WTC11 (cell line): Measurements from ENCODE around the gene USP20. TPM values are rescaled to one million over a fixed set of nuclear protein-coding genes. Genes with fewer than 3 reads are reported as not detected.

ENCODE experiments used
- ATAC-seq: fragments of 200-7000 bp; cut with Tn5 transposase; 2 replicates; pipeline ENCODE4 v1.10.0; 2021; ENCODE audit warnings: mild to moderate bottlenecking, moderate library complexity
- CTCF ChIA-PET: fragments of 300-600 bp; sonication (Branson Sonifier 250); formaldehyde crosslinking; loops from one replicate; lab custom pipeline; 2021; ENCODE audit warnings: antibody characterized with exemption; lab: Charles Lee
- POLR2A ChIA-PET: fragments of 350-600 bp; sonication (Branson Sonifier 250); formaldehyde crosslinking; loops from one replicate; lab custom pipeline; 2021; ENCODE audit warnings: antibody characterized with exemption; lab: Charles Lee
- DNase-seq: peaks from one replicate; pipeline ENCODE4 v3.0.0; 2021; ENCODE audit warnings: low spot score
- H3K27ac Mint-ChIP-seq: 2 replicates; pipeline ENCODE4 v1.8.0; 2021; ENCODE audit warnings: mixed read lengths
- H3K27me3 Mint-ChIP-seq: 2 replicates; pipeline ENCODE4 v1.8.0; 2021; ENCODE audit warnings: low read depth, mild to moderate bottlenecking, moderate library complexity, mixed read lengths
- H3K36me3 Mint-ChIP-seq: 2 replicates; pipeline ENCODE4 v1.8.0; 2021; ENCODE audit warnings: mixed read lengths
- H3K4me1 Mint-ChIP-seq: 2 replicates; pipeline ENCODE4 v1.8.0; 2022; ENCODE audit warnings: mixed read lengths
- H3K4me3 Mint-ChIP-seq: 2 replicates; pipeline ENCODE4 v1.8.0; 2021; ENCODE audit warnings: mild to moderate bottlenecking, moderate library complexity, mixed read lengths
- H3K9me3 Mint-ChIP-seq: 2 replicates; pipeline ENCODE4 v1.8.0; 2021; ENCODE audit warnings: mixed read lengths
- ATF3 ChIP-seq: sonication (generic); formaldehyde crosslinking; conservative IDR thresholded peaks from 2 replicates; pipeline ENCODE4 v1.8.1; 2022; ENCODE audit warnings: mild to moderate bottlenecking, missing genetic modification reagents
- ATF6 ChIP-seq: sonication (generic); formaldehyde crosslinking; IDR thresholded peaks from 2 replicates; pipeline ENCODE4 v1.8.1; 2023; ENCODE audit warnings: mild to moderate bottlenecking, missing genetic modification reagents
- CDX4 ChIP-seq: fragments of 250-450 bp; sonication (Bioruptor Pico); IDR thresholded peaks from 2 replicates; pipeline ENCODE4 v1.9.0; 2021; ENCODE audit warnings: moderate library complexity, mild to moderate bottlenecking, inconsistent platforms, borderline replicate concordance
- CREB1 ChIP-seq: sonication (generic); formaldehyde crosslinking; IDR thresholded peaks from 2 replicates; pipeline ENCODE4 v1.8.0; 2023; ENCODE audit warnings: mild to moderate bottlenecking, missing genetic modification reagents
- CTCF ChIP-seq: fragments of 200-600 bp; IDR thresholded peaks from 2 replicates; pipeline ENCODE4 v1.8.0; 2022; ENCODE audit warnings: antibody characterized with exemption
- ETV6 ChIP-seq: sonication (generic); formaldehyde crosslinking; IDR thresholded peaks from 2 replicates; pipeline ENCODE4 v1.8.1; 2022; ENCODE audit warnings: mild to moderate bottlenecking, missing genetic modification reagents
- FOXK1 ChIP-seq: sonication (generic); formaldehyde crosslinking; IDR thresholded peaks from 2 replicates; pipeline ENCODE4 v1.8.0; 2022; ENCODE audit warnings: mild to moderate bottlenecking, moderate library complexity, missing genetic modification reagents
- GRHL2 ChIP-seq: fragments of 250-450 bp; sonication (Bioruptor Pico); IDR thresholded peaks from 2 replicates; pipeline ENCODE4 v1.8.0; 2022; ENCODE audit warnings: mild to moderate bottlenecking, moderate library complexity; ENCODE audit not compliant: insufficient replicate concordance, severe bottlenecking
- HMGXB4 ChIP-seq: sonication (generic); formaldehyde crosslinking; IDR thresholded peaks from 2 replicates; pipeline ENCODE4 v1.8.1; 2023; ENCODE audit warnings: mild to moderate bottlenecking, moderate library complexity, missing genetic modification reagents
- NFE2L1 ChIP-seq: sonication (generic); formaldehyde crosslinking; IDR thresholded peaks from 2 replicates; pipeline ENCODE4 v1.8.1; 2023; ENCODE audit warnings: missing genetic modification reagents
- NFYB ChIP-seq: sonication (generic); formaldehyde crosslinking; conservative IDR thresholded peaks from 2 replicates; pipeline ENCODE4 v1.8.0; 2022; ENCODE audit warnings: low read depth, missing genetic modification reagents
- RORB ChIP-seq: fragments of 250-450 bp; sonication (Bioruptor Pico); IDR thresholded peaks from 2 replicates; pipeline ENCODE4 v1.9.0; 2021; ENCODE audit warnings: mild to moderate bottlenecking
- STAT6 ChIP-seq: sonication (generic); formaldehyde crosslinking; conservative IDR thresholded peaks from 2 replicates; pipeline ENCODE4 v1.8.1; 2023; ENCODE audit warnings: mild to moderate bottlenecking, low read depth, missing genetic modification reagents, moderate library complexity
- USF1 ChIP-seq: sonication (generic); formaldehyde crosslinking; IDR thresholded peaks from 2 replicates; pipeline ENCODE4 v1.8.0; 2022; ENCODE audit warnings: mild to moderate bottlenecking, missing genetic modification reagents
- USF2 ChIP-seq: sonication (generic); formaldehyde crosslinking; IDR thresholded peaks from 2 replicates; pipeline ENCODE4 v1.8.1; 2023; ENCODE audit warnings: mild to moderate bottlenecking, missing genetic modification reagents, moderate library complexity
- ZBTB43 ChIP-seq: sonication (generic); formaldehyde crosslinking; IDR thresholded peaks from 2 replicates; pipeline ENCODE4 v1.8.1; 2023; ENCODE audit warnings: mild to moderate bottlenecking, missing genetic modification reagents
- ZNF121 ChIP-seq: sonication (generic); formaldehyde crosslinking; IDR thresholded peaks from 2 replicates; pipeline ENCODE4 v1.8.0; 2023; ENCODE audit warnings: missing genetic modification reagents
- ZNF263 ChIP-seq: sonication (generic); formaldehyde crosslinking; IDR thresholded peaks from 2 replicates; pipeline ENCODE4 v1.8.1; 2022; ENCODE audit warnings: low read depth, mild to moderate bottlenecking, moderate library complexity, missing genetic modification reagents
- ZNF416 ChIP-seq: fragments of 250-450 bp; sonication (Bioruptor Pico); IDR thresholded peaks from 2 replicates; pipeline ENCODE4 v1.9.0; 2021; ENCODE audit warnings: mild to moderate bottlenecking, inconsistent platforms
- ZNF423 ChIP-seq: fragments of 250-450 bp; sonication (Bioruptor Pico); IDR thresholded peaks from 2 replicates; pipeline ENCODE4 v2.1.2; 2022; ENCODE audit warnings: mild to moderate bottlenecking, moderate library complexity
- ZNF671 ChIP-seq: fragments of 250-450 bp; sonication (Bioruptor Pico); IDR thresholded peaks from 2 replicates; pipeline ENCODE4 v1.8.0; 2021; ENCODE audit warnings: mild to moderate bottlenecking
- total RNA-seq: library from RNA; stranded (reverse); gene quantifications from 3 replicates; pipeline ENCODE4 v1.2.3, GENCODE V29; 2021

The USP20 gene
- total RNA-seq, 1 experiment from 2014 or later = 29.3 TPM

- no peak for TF ChIP-seq RORB (CRISPR knock-in tag)
- no peak for TF ChIP-seq HMGXB4 (CRISPR knock-in tag)
- TF ChIP-seq GRHL2 = no peak
- TF ChIP-seq ZNF416 (CRISPR knock-in tag) = no peak
- no peak for TF ChIP-seq CREB1
- TF ChIP-seq ZNF121 (CRISPR knock-in tag) = no peak
These were observed 84.0 kb downstream of the USP20 start (continued) for GRCh38 chr9:129919277-129919676.

GRCh38 chr9:129919841-129920240, 84.6 kb downstream of the USP20 start:
- DNase-seq (no peak), ATAC-seq (no peak)
- Mint-ChIP-seq H3K9me3 (no peaks in the 10 kb centered on the region), H3K27me3 (no peaks in the 10 kb centered on the region), H3K36me3 (no peaks in the 10 kb centered on the region), H3K4me1 (no peaks in the 10 kb centered on the region), H3K27ac (no peak overlapping the region), H3K4me3 (no peak overlapping the region)
- CTCF ChIA-PET = no interaction called here
- POLR2A ChIA-PET = no interaction called here
- TF ChIP-seq ZNF263 (CRISPR knock-in tag) = no peak
- no peak for TF ChIP-seq ZNF671 (CRISPR knock-in tag)
- TF ChIP-seq NFE2L1 (CRISPR knock-in tag) = no peak
- TF ChIP-seq ATF3 (CRISPR knock-in tag) = no peak
- no peak for TF ChIP-seq ETV6 (CRISPR knock-in tag)
- TF ChIP-seq STAT6 = no peak
- TF ChIP-seq USF1 (CRISPR knock-in tag) = no peak
- no peak for TF ChIP-seq USF2
- no peak for TF ChIP-seq ZNF423

GRCh38 chr9:129921905-129922304, 86.6 kb downstream of the USP20 start:
- no peak for TF ChIP-seq USF2
- no peak for TF ChIP-seq FOXK1 (CRISPR knock-in tag)
- no peak for TF ChIP-seq ZBTB43
- no peak for TF ChIP-seq RORB (CRISPR knock-in tag)
- no peak for TF ChIP-seq ZNF121 (CRISPR knock-in tag)
- TF ChIP-seq NFYB (CRISPR knock-in tag) = no peak
- TF ChIP-seq CDX4 (CRISPR knock-in tag) = no peak
- TF ChIP-seq ATF6 (CRISPR knock-in tag) = no peak
- no peak for TF ChIP-seq CTCF
- Mint-ChIP-seq H3K4me3 (no peak overlapping the region), H3K36me3 (peaks cover 6% of the 10 kb centered on the region), H3K27me3 (no peaks in the 10 kb centered on the region), H3K27ac (no peak overlapping the region), H3K4me1 (no peaks in the 10 kb centered on the region), H3K9me3 (no peaks in the 10 kb centered on the region)
- ChIA-PET CTCF (interaction anchor here (1.2 kb wide), 1 partner anchor 47 kb away, joined by 3 read pairs; no protein-coding TSS in a partner anchor), POLR2A (no interaction called here)
- no peak for DNase-seq
- ATAC-seq = no peak
